PC-3 (cell line): Measurements from ENCODE around the gene TDG.

Experiments
- CTCF ChIP-seq: fragments of 300-600 bp; sonication (generic); conservative IDR thresholded peaks from 2 replicates; pipeline ENCODE4 v1.5.1; 2017; ENCODE audit warnings: antibody characterized with exemption, low read depth, mild to moderate bottlenecking, low read length
- EZH2 ChIP-seq: fragments of 300-600 bp; sonication (generic); IDR thresholded peaks from one replicate; pipeline ENCODE4 v1.6.1; 2017; ENCODE audit warnings: antibody characterized with exemption, mild to moderate bottlenecking, low read length; ENCODE audit not compliant: unreplicated experiment
- EZH2phosphoT487 ChIP-seq: fragments of 300-600 bp; sonication (generic); IDR thresholded peaks from 2 replicates; pipeline ENCODE4 v1.6.1; 2018; ENCODE audit warnings: mild to moderate bottlenecking, antibody characterized with exemption, low read length, borderline replicate concordance

- no peak for TF ChIP-seq CTCF
- no peak for TF ChIP-seq EZH2
- TF ChIP-seq EZH2phosphoT487, result no peak
Measured at GRCh38 chr12:103929046-103929783, 36.5 kb upstream of the TDG start.
